GM10847 (cell line): ENCODE data around the gene KREMEN1.

ENCODE experiments used
- POLR2A ChIP-seq: IDR thresholded peaks from 2 replicates; pipeline ENCODE4 v1.6.1; 2011; ENCODE audit not compliant: insufficient read length; ENCODE audit errors: extremely low read depth

KREMEN1 gene

GRCh38 chr22:29126670-29127395 lies 54.0 kb downstream of the KREMEN1 start:
- TF ChIP-seq POLR2A, result no peak

- TF ChIP-seq POLR2A, result no peak
Observed at GRCh38 chr22:29128891-29129807, 56.3 kb downstream of the KREMEN1 start.

GRCh38 chr22:29129808-29130140 lies 56.9 kb downstream of the KREMEN1 start:
- no peak for TF ChIP-seq POLR2A

GRCh38 chr22:29130476-29130875 lies 57.6 kb downstream of the KREMEN1 start:
- TF ChIP-seq POLR2A, result no peak

GRCh38 chr22:29133603-29134133 lies 60.8 kb downstream of the KREMEN1 start:
- TF ChIP-seq POLR2A, result no peak

GRCh38 chr22:29134448-29134847 lies 61.6 kb downstream of the KREMEN1 start:
- TF ChIP-seq POLR2A, result no peak

GRCh38 chr22:29136782-29137700 lies 64.2 kb downstream of the KREMEN1 start:
- no peak for TF ChIP-seq POLR2A

- no peak for TF ChIP-seq POLR2A
Observed at GRCh38 chr22:29138556-29139305, 65.9 kb downstream of the KREMEN1 start.

- TF ChIP-seq POLR2A, result no peak
Observed at GRCh38 chr22:29139965-29140782, 67.3 kb downstream of the KREMEN1 start.

- no peak for TF ChIP-seq POLR2A
Observed at GRCh38 chr22:29141078-29141688, 68.3 kb downstream of the KREMEN1 start.

GRCh38 chr22:29142116-29142515 lies 69.3 kb downstream of the KREMEN1 start:
- TF ChIP-seq POLR2A, result no peak

- no peak for TF ChIP-seq POLR2A
Observed at GRCh38 chr22:29143941-29144785, 71.3 kb downstream of the KREMEN1 start.
